GM19455 (cell line): ENCODE data around the gene CCDC106.

Source experiments
- ATAC-seq: cut with Tn5 transposase; IDR thresholded peaks from one replicate; pipeline ENCODE4 v1.9.1; 2021; ENCODE audit not compliant: unreplicated experiment

CCDC106 gene

DNA sequence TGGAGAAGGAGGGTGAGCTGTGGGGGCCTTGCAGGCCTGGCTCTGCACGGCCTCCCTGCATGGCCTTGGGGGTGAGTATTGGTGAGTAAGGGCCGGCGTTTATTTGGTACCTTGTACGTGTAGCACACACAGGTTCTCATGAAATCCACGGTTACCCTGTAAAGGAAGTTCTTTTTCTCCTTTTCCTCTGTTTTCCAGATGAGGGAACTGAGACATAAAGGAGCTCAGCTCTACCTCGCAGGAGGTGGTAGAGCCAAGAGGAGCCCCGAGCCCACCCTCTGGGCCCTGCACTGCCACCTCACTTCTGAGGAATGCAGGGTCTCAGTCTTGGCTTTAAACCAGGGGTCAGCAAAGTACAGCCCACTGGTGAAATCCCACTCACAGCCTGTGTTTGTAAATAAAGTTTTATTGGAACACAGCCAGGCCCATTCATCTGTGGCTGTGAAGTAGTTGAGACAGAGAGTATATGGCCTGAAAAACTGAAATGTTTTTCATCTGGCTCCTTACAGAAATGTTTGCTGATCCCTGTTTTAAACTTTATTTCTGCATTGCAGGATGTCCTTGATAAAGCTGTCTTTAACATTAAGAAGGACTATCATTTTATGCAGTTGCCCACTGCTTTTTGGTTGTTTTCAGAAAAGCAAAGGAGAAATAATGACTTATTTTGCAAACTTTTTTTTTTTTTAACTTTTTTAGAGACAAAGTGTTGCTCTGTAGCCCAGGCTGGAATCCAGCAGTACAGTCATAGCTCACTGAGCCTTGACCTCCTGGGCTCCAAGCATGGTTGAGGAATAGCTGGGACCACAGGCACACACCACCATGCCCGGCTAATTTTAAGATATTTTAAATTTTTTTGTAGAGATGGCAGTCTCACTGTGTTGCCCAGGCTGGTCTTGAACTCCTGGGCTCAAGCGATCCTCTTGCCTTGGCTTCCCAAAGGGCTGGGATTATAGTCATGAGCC lies 33.4 kb downstream of the CCDC106 start:
- ATAC-seq = no peak

DNA sequence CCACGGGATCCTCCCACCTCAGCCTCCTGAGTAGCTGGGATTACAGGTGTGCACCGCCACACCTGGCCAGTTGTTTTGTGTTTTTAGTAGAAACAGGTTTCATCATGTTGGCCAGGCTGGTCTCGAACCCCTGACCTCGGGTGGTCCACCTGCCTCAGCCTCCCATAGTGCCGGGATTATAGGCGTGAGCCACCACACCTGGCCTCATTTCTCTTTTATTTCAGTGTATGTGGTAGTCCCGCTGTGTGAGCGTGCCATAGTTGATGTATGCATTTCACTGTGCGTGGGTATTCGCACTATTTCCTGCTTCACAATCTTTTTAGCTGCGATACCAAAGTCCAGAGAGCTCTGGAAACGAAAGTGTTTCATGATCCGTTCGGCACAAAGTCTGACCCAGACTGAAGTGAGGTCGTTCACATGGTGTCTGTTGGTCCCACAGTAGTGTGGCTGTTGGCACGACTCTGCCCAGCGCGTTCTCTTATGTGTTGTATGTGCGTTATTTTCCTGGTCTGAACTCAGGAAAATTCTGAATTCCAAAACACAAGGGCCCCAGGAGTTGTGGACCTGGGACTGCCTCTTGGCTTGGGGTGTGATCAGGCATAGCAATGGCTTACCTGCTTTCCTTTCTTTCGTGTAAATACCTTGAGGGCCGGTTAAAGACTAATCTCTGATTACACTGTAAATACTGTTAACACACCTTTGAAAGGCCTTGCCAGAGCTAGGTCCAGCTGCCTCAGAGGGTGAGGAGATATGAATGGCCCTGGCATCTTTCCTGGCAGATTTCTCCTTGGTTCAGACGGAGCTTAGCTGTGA lies 35.6 kb downstream of the CCDC106 start:
- no peak for ATAC-seq

DNA sequence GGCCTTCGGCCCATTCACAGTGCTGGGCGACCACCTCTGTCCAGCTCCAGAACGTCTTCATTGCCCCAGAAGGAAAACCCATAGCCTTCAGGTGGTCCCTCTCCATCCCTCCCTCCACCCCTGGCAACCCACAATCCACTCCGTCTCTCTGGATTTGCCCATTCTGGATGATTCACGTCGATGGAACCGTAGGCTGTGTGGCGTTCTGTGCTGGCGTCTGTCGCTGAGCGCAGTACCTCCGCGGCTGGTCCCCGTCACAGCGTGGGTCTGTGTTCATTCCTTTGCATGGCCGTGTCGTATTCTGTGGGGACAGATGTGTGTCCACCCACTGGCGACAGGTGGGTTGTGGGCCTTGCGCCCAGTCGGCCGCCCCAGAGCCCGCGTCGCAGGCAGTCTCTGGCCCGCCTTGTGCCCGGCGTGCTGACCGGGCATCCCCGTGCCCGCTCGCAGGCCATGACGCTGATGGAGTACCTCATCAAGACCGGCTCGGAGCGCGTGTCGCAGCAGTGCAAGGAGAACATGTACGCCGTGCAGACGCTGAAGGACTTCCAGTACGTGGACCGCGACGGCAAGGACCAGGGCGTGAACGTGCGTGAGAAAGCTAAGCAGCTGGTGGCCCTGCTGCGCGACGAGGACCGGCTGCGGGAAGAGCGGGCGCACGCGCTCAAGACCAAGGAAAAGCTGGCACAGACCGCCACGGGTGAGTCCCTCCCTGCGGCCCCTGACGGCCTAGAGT lies 37.1 kb downstream of the CCDC106 start:
- ATAC-seq = no peak

DNA sequence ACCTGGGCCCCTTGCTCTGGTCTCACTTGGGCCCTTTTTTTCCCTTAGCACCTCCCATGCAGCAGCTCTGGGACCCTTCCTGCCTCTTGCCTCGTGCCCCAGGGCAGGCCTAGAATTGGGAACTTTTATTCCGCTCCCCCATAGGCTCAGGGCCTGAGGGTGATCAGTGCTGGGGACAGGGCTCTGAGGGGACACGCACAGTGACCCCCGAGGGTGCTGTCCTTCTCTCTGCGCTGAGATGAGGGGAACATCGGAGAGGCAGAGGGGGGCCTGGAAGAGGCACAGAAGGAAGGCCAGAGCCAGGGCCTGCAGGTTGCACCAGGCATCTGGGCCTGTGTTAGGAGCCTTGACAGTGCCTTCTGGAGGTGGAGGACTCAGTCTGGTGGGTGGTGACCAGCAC lies 37.8 kb downstream of the CCDC106 start:
- no peak for ATAC-seq

DNA sequence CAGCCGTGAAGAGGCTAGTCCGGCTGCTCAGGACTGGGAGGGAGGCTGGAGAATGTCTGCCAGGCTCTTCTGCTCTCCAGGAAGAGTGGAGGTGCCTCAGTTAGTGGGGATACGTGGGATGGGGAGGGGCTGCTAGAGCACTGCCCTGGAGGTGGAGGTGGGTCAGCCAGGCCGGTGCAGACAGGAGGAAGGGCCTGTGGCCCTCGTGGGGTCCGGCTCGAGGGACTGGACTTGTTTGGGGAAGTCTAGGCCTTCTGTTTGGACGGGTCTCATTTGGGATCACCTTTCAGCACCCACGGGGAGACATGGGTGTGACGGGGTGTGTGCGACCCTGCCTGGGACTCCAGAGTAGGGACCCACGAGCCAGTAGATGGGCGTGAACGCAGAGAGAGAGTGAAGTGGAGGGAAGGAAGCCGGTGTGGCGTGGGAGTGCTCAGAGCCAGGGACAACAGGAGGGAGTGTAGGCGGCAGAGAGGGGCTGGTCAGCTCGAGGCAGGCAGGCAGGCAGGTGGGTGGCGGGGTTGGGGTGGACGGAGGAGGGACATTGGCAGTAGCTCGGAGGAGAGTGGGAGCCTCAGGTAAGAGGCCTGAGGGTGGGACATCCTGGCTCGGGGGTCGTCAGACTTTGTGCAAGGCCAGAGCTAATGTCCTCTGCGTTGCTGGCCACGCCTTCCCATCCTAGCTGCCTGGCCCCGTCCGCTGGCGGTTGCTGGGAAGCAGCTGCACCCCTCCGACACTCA lies 38.5 kb downstream of the CCDC106 start:
- no peak for ATAC-seq

DNA sequence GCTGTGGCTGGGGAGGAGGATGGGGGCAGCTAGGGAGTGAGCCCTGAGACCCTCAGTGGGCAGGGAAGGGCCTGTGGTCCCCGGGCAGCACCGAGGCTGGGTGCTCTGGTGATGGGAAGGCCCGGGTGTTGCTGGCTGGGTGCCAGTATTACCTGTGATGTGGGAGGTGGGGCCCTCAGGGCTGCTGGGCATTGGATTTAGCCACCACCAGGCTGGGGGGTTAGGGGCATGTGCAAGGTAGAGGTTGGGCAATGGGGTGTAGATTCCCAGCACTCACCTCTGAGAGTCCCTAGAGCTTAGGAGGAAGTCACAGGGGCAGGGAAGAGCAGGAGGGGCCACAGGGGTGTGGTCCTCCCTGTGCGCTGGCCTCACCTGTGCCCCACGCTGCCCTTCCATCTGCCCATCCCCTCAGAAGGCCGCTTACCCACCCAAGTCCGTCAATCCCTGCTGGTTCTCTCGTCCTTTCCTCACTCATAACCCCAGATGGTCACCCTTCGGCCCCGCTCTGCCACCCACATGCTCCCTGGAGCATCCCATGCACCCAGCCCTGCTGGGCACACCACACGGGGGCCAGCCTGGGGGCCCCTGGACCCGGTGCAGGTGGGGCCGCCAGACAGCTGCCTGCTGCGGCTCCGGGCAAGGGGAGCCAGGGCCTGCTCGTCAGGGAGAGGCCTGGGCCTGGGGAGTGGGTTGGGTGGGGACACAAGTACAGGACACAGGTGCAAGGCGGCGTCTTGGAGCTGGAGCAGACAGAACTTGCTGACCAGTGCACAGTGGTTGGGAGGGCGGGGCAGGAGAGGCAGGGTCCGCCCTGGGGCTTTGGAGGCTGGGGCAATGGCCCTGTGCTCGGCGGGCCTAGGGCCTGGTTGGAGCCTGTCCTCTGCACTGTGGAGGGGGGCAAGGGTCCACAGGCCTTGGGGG lies 39.5 kb downstream of the CCDC106 start:
- ATAC-seq = no peak

DNA sequence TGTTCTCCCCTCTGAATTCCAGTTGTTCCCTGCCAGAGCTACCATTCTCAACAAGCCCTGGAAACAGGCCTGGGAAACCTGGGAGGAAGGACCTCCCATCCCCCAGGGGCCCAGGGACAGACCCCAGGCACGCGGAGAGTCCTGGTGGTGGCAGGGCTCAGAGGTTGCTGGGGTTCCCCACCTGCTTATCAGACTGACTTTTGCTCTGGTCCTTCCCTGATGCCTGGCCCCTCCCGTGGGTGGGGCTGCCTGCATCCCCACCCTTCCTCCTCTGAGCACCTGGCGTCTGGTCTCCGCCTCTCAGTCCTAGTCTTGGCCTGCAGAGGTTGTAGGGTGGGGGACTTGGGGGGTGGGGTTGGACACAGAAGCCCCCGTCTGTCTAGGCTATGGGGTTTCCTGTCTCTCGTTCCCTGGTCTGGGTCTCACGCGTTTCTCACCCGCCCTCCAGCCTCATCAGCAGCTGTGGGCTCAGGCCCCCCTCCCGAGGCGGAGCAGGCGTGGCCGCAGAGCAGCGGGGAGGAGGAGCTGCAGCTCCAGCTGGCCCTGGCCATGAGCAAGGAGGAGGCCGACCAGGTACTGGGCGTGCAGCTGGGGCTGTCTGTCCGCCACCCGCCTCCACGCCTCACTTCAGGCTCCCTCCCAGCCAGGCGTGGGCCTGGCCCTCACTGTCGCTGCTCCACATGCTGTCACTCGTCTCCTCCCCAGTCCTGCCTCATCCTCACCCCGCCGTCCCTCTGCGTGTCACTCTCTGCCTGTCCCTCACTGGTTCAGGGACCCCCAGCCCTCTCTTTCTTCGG lies 40.6 kb downstream of the CCDC106 start:
- ATAC-seq = no peak

DNA sequence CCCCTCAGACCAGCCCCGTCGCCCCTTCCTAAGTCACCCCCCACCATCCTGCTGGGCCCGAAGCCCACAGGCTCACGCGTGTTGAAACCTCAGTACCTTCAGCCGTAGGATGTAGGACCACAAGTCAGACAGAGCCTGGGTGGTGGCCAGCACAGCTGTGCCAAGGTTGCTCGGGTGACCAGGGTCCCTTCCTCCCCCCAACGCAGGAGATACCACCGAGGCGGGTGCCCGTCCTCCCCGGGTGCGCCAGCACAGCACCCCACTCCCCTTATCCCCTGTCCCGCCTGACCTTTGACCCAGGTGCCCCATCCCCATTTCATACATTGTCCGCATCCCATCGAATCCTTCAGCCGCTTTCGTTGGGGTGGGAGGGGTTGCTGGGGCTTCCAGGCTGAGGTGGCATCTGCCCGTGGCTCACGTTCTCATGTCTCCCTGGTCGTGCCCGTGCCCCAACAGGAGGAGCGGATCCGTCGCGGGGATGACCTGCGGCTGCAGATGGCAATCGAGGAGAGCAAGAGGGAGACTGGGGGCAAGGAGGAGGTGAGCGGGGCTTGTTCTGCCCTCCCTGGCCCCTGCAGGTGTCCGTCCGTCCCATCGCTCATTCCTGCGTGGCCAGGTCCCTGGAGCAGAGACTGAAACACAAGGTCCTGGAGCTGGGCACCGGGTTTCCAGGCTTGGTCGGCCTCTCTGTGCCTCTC lies 41.5 kb downstream of the CCDC106 start:
- ATAC-seq = no peak

DNA sequence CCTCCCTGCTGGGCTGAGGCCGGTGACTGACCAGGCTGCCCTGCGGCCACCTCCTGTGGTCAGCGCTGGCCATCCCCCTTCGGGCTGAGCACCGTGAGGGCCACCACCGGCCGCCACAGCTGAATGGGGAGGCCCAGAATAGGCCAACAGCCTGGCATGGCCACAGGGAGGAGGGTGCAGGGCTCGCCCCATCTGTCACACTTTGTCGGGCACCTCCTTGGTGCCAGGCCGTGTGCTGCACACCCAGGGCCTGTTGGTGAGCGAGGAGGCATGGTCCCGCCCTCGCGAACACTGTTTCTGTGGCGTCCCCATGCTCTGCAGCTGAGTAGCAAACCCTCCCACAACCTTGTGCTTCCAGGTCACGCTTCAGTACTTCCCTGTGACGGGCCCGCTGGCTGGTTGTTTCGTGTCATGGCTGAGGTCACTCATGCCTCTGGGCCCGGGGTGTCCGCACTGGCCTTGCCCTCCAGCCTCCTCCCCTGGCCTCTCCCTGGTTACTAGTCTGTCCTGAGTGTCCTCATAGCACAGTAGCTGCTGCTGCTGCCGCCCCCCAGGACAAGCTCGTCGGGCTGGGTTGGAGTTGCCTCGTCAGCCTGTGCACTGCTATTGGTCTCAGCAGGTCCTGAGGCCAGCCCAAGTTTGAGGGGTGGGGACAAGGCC lies 42.2 kb downstream of the CCDC106 start:
- no peak for ATAC-seq

DNA sequence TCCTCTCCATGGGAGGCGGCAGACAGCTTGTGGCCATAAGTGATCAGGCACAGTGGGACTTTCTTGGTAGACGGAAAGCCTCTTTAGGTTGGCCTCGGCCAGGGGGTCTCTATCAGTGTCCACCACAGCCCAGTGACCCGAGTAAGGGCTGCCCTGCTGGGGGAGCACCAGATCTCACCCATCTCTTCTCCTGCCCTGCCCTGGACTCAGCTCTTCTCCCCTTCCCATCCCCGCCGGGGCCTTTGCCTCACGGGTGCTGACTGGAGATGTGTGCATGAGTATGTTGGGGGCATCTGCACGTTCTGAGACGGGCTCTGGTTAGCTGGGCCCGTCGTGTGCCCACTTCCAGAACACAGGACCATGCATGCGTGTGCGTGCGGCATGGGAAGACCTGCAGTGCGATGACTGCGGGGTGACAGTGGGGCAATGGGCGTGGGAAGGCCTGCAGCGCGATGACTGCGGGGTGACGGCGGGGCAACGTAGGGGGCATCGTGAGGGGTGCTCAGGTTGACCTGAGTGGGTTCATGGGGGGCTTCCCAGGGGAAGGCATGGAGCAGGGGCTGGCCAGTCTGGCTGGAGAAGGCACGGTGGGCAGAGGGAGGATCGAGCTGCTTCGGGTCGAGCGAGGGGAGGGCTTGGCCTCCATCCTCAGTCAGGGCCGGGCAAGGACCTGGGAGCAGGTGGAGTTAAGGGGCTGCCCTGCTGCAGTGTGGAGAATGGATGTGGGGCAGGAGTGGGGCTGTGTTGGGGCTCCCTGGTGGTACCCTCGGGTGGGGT lies 42.9 kb downstream of the CCDC106 start:
- ATAC-seq = no peak

DNA sequence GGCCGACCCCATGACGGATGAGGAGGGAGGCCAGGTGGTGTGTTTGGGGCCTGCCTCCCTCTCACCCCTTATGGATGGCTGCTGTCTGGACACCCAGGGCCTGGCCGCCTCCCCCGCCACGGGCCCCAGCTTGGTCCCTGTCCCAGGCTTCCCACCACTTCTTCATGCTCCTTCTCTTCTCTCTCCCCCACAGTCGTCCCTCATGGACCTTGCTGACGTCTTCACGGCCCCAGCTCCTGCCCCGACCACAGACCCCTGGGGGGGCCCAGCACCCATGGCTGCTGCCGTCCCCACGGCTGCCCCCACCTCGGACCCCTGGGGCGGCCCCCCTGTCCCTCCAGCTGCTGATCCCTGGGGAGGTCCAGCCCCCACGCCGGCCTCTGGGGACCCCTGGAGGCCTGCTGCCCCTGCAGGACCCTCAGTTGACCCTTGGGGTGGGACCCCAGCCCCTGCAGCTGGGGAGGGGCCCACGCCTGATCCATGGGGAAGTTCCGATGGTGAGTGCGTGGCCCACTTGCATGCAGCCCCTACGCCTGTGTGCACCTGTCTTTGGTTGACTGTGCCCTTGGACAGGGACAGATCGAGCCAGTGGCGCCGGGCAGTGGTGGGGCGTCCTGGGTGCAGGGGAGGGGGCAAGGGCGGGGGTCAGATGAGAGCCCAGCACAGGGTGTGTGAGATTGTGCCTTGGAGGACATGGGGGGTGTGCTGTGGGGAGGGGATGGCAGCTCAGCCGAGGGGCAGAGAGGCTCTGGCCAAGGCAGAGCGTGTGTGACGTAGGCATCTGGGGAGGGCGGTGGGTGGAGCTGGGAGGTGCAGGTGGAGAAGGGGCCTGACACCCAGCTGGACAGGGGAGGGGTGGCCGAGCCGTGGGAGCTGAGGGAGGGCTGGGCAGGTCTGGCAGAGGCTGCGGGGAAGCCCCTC lies 43.8 kb downstream of the CCDC106 start:
- no peak for ATAC-seq

DNA sequence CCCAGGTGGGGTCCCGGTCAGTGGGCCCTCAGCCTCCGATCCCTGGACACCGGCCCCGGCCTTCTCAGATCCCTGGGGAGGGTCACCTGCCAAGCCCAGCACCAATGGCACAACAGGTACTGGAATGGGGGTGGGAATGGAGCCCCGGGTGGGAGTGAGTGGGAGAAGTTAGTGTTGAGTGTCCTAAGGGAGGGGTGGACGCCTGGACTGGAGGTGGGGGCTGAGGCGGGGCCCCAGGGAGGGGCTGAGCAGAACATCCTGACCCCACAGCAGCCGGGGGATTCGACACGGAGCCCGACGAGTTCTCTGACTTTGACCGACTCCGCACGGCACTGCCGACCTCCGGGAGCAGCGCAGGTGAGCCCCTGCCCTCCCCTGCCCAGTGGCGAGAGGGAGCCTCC lies 44.7 kb downstream of the CCDC106 start:
- ATAC-seq = no peak

DNA sequence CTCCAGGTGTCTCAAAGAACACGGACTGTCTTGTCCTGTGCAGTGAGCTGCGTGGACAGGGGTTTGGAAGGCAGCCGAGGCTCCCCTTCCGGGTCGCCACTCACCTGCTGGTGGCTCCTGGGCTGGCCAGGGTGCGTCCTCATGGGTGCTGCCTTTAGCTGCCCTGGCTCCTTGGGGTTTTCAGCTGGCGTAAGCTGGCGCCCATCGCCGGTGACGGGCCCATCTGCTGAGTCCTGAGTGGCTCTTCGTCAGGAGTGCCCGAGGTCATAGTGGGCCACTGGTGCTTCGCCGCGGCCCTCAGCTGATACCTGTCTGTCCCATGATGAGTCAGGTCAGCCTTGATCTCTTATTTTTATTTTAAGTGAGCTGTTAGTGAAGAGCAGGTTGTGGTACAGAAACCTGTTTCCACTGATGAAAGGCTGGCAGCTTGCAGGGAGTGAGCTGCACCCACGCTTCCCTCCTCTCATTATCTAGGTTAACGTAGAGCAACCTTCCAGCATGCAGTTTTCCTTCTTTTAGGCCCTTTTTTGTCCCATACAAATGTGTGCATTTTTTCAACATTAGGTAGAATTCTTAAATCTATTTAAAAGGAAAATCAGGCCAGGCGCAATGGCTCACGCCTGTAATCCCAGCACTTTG lies 45.4 kb downstream of the CCDC106 start:
- no peak for ATAC-seq

DNA sequence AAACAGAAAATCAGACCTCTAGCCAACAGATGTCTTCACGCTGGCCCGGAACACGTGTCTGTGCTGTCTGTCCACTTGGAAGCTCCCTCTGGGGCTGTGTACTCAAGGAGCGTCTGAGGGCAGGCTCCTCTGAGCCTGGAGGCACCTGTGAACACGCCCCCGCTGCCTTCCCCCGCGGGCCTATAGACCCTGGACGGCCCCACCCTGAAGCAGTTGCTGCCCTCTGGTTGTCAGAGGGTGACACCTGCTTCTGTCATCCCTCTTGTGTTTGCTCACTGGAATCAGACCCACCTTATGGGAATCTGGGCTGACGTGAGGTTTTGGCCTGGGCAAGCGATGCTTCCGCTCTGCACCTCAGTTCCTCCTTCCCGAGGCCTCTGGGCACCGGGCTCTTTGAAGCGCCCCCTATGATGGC lies 46.2 kb downstream of the CCDC106 start:
- no peak for ATAC-seq
